Smooth muscle cell (in vitro differentiated cells): ENCODE data around the gene ADAMTS14. TPM values are rescaled to one million over a fixed set of nuclear protein-coding genes. Genes with fewer than 3 reads are reported as not detected.

Source experiments
- DNase-seq: peaks from one replicate; lab custom pipeline; 2025; ENCODE audit not compliant: unreplicated experiment; lab: John Stamatoyannopoulos, UW
- H2AFZ ChIP-seq: fragments of 200-600 bp; sonication (generic); 2 replicates; pipeline ENCODE4 v1.6.0; 2016; ENCODE audit warnings: antibody characterized with exemption, low read depth, mild to moderate bottlenecking
- H3F3A ChIP-seq: fragments of 200-600 bp; sonication (generic); 2 replicates; pipeline ENCODE4 v1.6.0; 2017; ENCODE audit warnings: antibody characterized with exemption, low read depth
- H3K27ac ChIP-seq: fragments of 200-600 bp; sonication (generic); 2 replicates; pipeline ENCODE4 v1.5.1; 2016; ENCODE audit warnings: low read depth, mild to moderate bottlenecking
- H3K27me3 ChIP-seq: fragments of 200-600 bp; sonication (generic); 2 replicates; pipeline ENCODE4 v1.6.1; 2016; ENCODE audit warnings: low read depth, mild to moderate bottlenecking
- H3K36me3 ChIP-seq: fragments of 200-600 bp; sonication (generic); 2 replicates; pipeline ENCODE4 v1.5.1; 2016; ENCODE audit warnings: low read depth
- H3K4me1 ChIP-seq: fragments of 200-600 bp; sonication (generic); 2 replicates; pipeline ENCODE4 v1.5.1; 2016; ENCODE audit warnings: low read depth
- H3K4me2 ChIP-seq: fragments of 200-600 bp; sonication (generic); 2 replicates; pipeline ENCODE4 v1.6.0; 2016; ENCODE audit warnings: mild to moderate bottlenecking
- H3K4me3 ChIP-seq: fragments of 200-600 bp; sonication (generic); 2 replicates; pipeline ENCODE4 v1.5.1; 2016; ENCODE audit warnings: mild to moderate bottlenecking
- H3K79me2 ChIP-seq: fragments of 200-600 bp; sonication (generic); 2 replicates; pipeline ENCODE4 v1.6.0; 2016; ENCODE audit warnings: low read depth, mild to moderate bottlenecking
- H3K9ac ChIP-seq: fragments of 200-600 bp; sonication (generic); 2 replicates; pipeline ENCODE4 v1.6.0; 2016; ENCODE audit warnings: low read depth
- H3K9me3 ChIP-seq: fragments of 200-600 bp; sonication (generic); replicated peaks from 2 replicates; pipeline ENCODE4 v1.5.1; 2016; ENCODE audit warnings: low read depth
- H4K20me1 ChIP-seq: fragments of 200-600 bp; sonication (generic); 2 replicates; pipeline ENCODE4 v1.6.0; 2016; ENCODE audit warnings: low read depth
- CTCF ChIP-seq: fragments of 200-600 bp; sonication (generic); IDR thresholded peaks from 2 replicates; pipeline ENCODE4 v1.5.1; 2017; ENCODE audit warnings: borderline replicate concordance, mild to moderate bottlenecking, antibody characterized with exemption; ENCODE audit not compliant: insufficient read depth, poor library complexity, severe bottlenecking
- WGBS: methylation state at CpG from one replicate; pipeline ENCODE4 v1.1.7; 2016; ENCODE audit warnings: low lambda C conversion rate; 5-methylcytosine and 5-hydroxymethylcytosine counted together
- polyA plus RNA-seq: library from polyadenylated mRNA; unstranded; fragments of >200 nt; fragmentation: Nextera tagmentation; extraction: Ambion mirVana; gene quantifications from 2 replicates; pipeline ENCODE4 v1.2.1, GENCODE V29; 2016
- total RNA-seq: library from RNA; depleted of rRNA; stranded (reverse); fragments of >200 nt; gene quantifications from 2 replicates; pipeline ENCODE4 v1.2.3, GENCODE V29; 2014

The ADAMTS14 gene
- total and polyA plus RNA-seq, 2 experiments from 2014 or later = 6.3 to 10.1 TPM

GRCh38 chr10:70683601-70683934 lies 11.3 kb downstream of the ADAMTS14 start:
- TF ChIP-seq CTCF = no peak
- Histone ChIP-seq H3K4me2 (no peak overlapping the region), H3K9ac (no peak overlapping the region), H4K20me1 (no peaks in the 10 kb centered on the region), H3K79me2 (no peaks in the 10 kb centered on the region), H3K27me3 (no peaks in the 10 kb centered on the region), H2AFZ (no peak overlapping the region), H3K4me3 (no peak overlapping the region), H3K27ac (no peak overlapping the region), H3F3A (no peaks in the 10 kb centered on the region), H3K9me3 (no peaks in the 10 kb centered on the region), H3K4me1 (no peaks in the 10 kb centered on the region), H3K36me3 (no peaks in the 10 kb centered on the region)
- no peak for DNase-seq
- 73% methylated on average over 6 of the region's 6 CpGs for WGBS

GRCh38 chr10:70683940-70684339 lies 11.6 kb downstream of the ADAMTS14 start:
- WGBS = 90% methylated on average over 5 of the region's 5 CpGs
- no peaks in the 10 kb centered on the region for H3K36me3 ChIP-seq
- no peak overlapping the region for H3K27ac ChIP-seq

GRCh38 chr10:70684374-70684773 lies 12.1 kb downstream of the ADAMTS14 start:
- Histone ChIP-seq H3K27ac (no peak overlapping the region), H3K4me3 (no peak overlapping the region), H3F3A (no peaks in the 10 kb centered on the region), H4K20me1 (no peaks in the 10 kb centered on the region), H3K9me3 (no peaks in the 10 kb centered on the region), H2AFZ (no peak overlapping the region), H3K4me1 (no peaks in the 10 kb centered on the region), H3K27me3 (no peaks in the 10 kb centered on the region), H3K4me2 (no peak overlapping the region), H3K36me3 (no peaks in the 10 kb centered on the region), H3K79me2 (no peaks in the 10 kb centered on the region), H3K9ac (no peak overlapping the region)
- no peak for DNase-seq
- 98% methylated on average over 3 of the region's 3 CpGs for WGBS
- no peak for TF ChIP-seq CTCF

More at GRCh38 chr10:70683940-70684339, 11.6 kb downstream of the ADAMTS14 start:
- H4K20me1 ChIP-seq = no peaks in the 10 kb centered on the region
- H3K79me2 ChIP-seq = no peaks in the 10 kb centered on the region
- no peak for DNase-seq
- H3K4me3 ChIP-seq = no peak overlapping the region
- no peaks in the 10 kb centered on the region for H3K4me1 ChIP-seq
- no peak overlapping the region for H3K9ac ChIP-seq
- H3K9me3 ChIP-seq = no peaks in the 10 kb centered on the region
- H3K4me2 ChIP-seq = no peak overlapping the region
- TF ChIP-seq CTCF = no peak
- H3F3A ChIP-seq = no peaks in the 10 kb centered on the region
- no peaks in the 10 kb centered on the region for H3K27me3 ChIP-seq
- no peak overlapping the region for H2AFZ ChIP-seq

GRCh38 chr10:70684839-70685454 lies 12.6 kb downstream of the ADAMTS14 start:
- Histone ChIP-seq H2AFZ (no peak overlapping the region), H3K36me3 (no peaks in the 10 kb centered on the region), H3K4me2 (no peak overlapping the region), H3K27ac (peak overlapping the region; percentile 29), H3K4me3 (no peak overlapping the region), H3K27me3 (no peaks in the 10 kb centered on the region), H3F3A (no peaks in the 10 kb centered on the region), H4K20me1 (no peaks in the 10 kb centered on the region), H3K79me2 (no peaks in the 10 kb centered on the region), H3K9ac (no peak overlapping the region), H3K9me3 (no peaks in the 10 kb centered on the region), H3K4me1 (no peaks in the 10 kb centered on the region)
- no peak for DNase-seq
- 55% methylated on average over 4 of the region's 4 CpGs for WGBS
- no peak for TF ChIP-seq CTCF
